CD4-positive, alpha-beta T cell treated with Interleukin-21 for 1 hour (primary cell): ENCODE measurements around the gene MLLT1.
"Not testable (repeated sequence)": the region's sequence is repeated elsewhere in the genome, so short reads cannot be mapped to it uniquely, and the experiment has no call there.

Experiments
- DNase-seq: peaks from one replicate; pipeline ENCODE4 v3.0.0-alpha.2; 2020

The MLLT1 gene, protein sequence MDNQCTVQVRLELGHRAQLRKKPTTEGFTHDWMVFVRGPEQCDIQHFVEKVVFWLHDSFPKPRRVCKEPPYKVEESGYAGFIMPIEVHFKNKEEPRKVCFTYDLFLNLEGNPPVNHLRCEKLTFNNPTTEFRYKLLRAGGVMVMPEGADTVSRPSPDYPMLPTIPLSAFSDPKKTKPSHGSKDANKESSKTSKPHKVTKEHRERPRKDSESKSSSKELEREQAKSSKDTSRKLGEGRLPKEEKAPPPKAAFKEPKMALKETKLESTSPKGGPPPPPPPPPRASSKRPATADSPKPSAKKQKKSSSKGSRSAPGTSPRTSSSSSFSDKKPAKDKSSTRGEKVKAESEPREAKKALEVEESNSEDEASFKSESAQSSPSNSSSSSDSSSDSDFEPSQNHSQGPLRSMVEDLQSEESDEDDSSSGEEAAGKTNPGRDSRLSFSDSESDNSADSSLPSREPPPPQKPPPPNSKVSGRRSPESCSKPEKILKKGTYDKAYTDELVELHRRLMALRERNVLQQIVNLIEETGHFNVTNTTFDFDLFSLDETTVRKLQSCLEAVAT

GRCh38 chr19:6279931-6280591 lies at the start of gene MLLT1:
TSS of gene MLLT1 (minus strand) at chr19:6279975. CDS start at chr19:6279784, 191 bp downstream.
- peak; percentile 97 for DNase-seq

- DNase-seq: no peak
Observed at GRCh38 chr19:6326815-6327214, 47.0 kb upstream of the MLLT1 start.

- no peak for DNase-seq
Observed at GRCh38 chr19:6325614-6326013, 45.8 kb upstream of the MLLT1 start.

- DNase-seq: no peak
Observed at GRCh38 chr19:6324757-6325156, 45.0 kb upstream of the MLLT1 start.

DNA sequence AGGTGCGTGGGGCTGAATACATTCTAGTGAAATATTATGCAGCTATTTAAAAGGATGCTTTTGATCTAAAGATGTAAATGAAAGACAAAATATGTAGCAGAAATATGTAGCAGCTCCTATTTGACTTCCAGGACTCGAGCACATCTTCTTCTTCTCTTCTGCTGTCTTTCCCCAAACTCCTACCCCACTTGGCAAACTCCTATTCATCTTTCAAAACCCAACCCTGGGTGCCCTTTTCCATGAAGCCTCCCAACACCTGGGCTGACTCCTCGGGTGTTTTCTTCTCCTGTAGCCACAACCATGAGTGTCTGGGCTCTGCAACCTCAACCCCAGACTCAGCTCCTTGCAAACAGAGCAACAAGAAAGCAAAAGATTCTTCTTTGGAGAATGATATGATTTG lies 42.5 kb upstream of the MLLT1 start:
- DNase-seq: no peak

DNA sequence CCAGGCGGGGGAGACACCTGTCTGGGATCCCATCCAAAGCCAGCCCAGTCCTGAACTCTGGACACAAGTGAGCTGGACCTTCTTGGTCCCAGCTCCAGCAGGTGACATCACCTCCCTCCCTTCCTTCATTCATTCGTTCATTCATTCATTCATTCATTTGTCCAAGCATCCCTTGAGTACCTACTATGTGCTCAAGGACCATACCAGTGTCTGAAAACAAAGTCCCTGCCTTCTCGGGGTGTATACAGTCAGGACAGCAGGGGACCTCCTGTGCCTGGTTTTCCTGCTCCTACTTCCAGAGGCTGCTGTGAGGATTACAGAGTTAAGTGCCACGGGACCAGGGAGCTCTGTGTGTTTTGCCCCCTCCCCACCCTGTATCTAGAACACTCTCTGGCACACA lies 39.6 kb upstream of the MLLT1 start:
- DNase-seq: no peak

GRCh38 chr19:6318772-6319171 lies 39.0 kb upstream of the MLLT1 start:
- no peak for DNase-seq

- not testable (repeated sequence) for DNase-seq
Observed at GRCh38 chr19:6315646-6316045, 35.9 kb upstream of the MLLT1 start.

DNA sequence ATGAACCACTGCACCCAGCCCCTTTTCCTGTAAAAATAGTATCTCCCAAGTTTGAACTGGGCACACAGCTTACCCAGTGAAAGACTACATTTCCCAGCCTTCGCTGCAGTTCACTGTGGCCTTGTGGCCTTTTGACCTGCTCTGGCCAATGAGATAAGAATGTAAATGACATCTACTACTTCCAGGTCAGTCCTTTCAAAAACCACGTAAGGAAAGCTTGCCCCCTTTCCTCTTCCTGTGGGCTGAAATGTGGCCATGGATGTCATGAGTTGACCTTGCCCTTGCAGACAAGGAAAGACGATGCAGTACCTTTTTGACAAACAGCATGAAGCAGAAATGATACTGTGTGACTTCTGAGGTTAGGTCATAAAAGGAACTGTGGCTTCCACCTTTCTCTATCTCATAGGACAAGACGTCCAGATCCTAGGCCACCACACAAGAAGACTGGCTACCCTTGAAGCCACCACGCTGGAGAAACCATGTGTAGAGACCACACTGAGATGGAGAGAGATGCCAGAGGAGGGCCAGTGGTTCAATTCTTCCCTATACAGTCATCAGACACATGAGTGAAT lies 33.7 kb upstream of the MLLT1 start:
- no peak for DNase-seq

GRCh38 chr19:6312018-6312417 lies 32.2 kb upstream of the MLLT1 start:
- DNase-seq: no peak

- no peak for DNase-seq
Observed at GRCh38 chr19:6298413-6298812, 18.6 kb upstream of the MLLT1 start.

- no peak for DNase-seq
Observed at GRCh38 chr19:6297202-6297601, 17.4 kb upstream of the MLLT1 start.

GRCh38 chr19:6292006-6292405 lies 12.2 kb upstream of the MLLT1 start:
- no peak for DNase-seq

DNA sequence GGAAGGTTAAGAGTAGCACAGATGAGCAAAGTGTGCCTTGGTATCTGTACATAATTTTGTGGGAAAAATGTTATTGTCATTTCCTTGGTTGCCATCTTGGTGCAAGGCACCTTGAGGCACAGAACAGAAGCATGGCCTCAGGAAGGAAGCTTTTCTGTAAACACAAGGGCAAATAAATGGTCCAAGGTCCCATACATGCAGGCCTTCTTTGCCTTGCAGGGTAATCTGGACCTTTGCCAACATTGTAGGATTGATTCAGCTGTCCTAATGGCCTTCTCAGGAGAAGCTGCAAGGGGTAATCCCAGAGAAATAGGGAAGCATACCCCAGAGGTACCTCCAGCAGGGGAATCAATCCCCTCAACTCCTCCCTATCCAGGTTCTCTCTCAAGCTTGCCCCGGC lies 9.0 kb upstream of the MLLT1 start:
- no peak for DNase-seq

DNA sequence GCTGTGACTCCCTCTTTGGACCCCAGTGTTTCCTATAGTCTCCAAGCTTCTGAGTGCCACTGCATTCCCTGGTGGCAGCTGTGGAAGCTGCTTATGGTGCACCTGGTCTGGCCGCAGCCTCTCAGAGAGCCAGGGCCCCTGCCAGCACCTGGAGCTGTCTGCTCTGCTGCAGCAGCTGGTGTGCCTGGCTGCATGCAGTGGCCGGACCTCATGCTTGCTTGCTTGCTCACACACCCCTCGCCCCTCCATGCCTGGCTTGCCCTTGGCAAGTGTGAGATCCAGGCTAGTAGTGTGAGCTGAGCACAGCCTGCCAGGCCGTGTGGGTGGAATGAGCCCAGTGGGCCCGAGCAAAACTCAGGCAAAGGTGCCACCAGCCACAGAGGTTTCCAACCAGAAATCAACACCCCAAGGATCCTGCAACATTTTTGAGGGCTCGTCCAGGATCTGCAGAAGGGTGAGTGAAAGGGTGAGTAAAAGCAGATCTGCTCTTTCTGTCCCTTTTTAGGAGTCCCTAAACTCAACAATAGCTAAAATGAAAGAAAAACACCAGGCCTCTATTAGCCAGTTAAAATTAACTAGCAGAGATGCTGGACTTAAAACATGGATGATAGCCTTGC lies 7.6 kb upstream of the MLLT1 start:
- DNase-seq: no peak

DNA sequence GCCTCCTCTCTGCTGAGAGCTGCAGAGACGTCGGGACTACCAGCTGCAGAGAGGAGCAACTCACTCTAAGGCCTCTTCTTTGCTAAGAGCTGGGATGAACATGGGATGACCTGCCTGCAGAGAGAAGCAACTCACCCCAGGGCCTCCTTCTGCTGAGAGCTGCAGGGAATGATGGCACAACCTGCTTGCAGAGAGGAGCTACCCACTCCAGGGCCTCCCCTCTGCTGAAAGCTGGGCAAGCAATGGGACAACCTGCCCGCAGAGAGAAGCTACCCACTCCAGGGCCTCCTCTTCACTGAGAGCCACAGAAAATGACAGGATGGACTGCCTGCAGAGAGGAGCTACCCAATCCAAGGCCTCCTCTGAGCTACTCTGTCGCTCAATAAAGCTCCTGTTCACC lies 6.9 kb upstream of the MLLT1 start:
- no peak for DNase-seq

GRCh38 chr19:6282393-6282792 lies 2.6 kb upstream of the MLLT1 start:
- not testable (repeated sequence) for DNase-seq

- DNase-seq: no peak
Observed at GRCh38 chr19:6279620-6279930, 200 bp downstream of the MLLT1 start.

- DNase-seq: peak; percentile 4
Observed at GRCh38 chr19:6278740-6279619, 795 bp downstream of the MLLT1 start.

DNA sequence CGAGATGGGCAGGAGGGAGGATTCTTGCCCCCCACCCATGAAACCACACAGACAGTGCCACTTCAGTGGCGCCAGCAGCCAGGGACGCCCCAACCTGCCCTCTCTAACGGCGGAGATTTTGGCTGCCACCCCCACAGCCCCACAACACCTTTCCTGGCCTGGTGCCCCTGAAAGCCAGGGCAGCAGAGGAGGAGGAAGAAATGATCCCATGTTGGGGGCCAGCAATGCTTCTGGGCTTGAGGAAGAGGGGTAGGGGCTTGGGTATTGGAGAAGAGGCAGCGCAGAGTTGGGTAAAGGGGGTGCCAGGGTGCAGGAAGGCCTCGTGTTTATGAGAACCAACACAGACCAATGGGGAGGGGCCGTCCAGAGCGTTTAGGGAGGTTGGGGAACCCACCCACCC lies 1.7 kb downstream of the MLLT1 start:
- DNase-seq: no peak

DNA sequence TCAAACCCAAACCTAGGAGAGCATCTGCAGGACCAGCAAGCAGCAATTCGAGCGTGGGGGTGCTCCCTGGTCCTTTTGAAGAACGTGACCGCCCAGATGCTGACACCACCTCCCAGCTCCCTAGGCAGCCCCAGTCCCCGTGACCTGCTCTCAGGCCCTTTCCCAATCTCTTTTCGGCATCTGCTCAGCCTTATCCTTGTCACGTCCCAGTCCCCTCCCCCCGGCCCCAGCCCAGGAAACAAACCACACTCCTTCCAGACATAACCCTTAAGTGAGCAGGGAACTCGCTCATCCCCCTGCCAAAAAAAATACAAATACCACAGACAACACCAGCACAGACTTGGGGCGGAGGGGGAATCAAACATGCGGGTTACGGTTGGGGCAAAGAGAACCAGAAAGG lies 3.3 kb downstream of the MLLT1 start:
- DNase-seq: no peak

DNA sequence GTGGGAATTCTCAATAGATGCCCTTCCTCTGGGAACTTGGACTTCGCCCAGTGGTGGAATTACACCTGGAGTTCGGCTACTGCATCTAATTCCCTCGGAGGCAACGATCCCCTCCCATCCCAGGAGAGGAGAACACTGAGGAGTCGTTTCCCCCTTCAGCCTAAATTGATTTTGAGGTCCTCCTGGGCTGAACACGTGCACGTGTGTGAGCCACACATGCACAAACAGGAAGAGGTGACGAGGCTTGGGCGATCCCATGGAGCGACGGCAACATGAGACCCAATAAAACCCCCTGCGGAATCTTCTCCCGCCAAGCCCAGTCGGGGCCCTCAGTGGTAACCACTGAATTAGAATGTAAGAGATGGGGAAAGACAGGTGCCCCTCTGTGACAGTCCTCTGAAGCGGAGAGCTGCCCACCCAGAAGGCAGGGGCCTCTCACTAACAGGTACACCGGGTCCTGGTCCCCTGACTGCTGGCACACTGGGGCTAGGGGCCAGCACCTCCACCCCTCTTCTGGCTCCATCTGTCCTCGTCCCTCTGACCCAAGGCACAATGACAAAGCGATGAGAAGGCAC lies 4.5 kb downstream of the MLLT1 start:
- no peak for DNase-seq
